Panc1 (cell line): ENCODE data around the gene CCDC124. TPM values are rescaled to one million over a fixed set of nuclear protein-coding genes. Genes with fewer than 3 reads are reported as not detected.

Experiments
- ATAC-seq: fragments of 200-7000 bp; cut with Tn5 transposase; 2 replicates; pipeline ENCODE4 v1.9.1; 2020; ENCODE audit warnings: mild to moderate bottlenecking, moderate library complexity
- BruUV-seq: library from RNA; stranded (reverse); fragments of 400-500 nt; replicated peaks from 2 replicates; lab custom pipeline; 2021; lab: Mats Ljungman, UMichigan
- CTCF ChIA-PET: fragments of 300-600 bp; sonication (Branson Sonifier 250); formaldehyde crosslinking; loops from one replicate; lab custom pipeline; 2022; ENCODE audit warnings: antibody characterized with exemption; lab: Charles Lee
- POLR2A ChIA-PET: fragments of 300-600 bp; sonication (Branson Sonifier 250); formaldehyde crosslinking; loops from one replicate; lab custom pipeline; 2022; ENCODE audit warnings: antibody characterized with exemption; lab: Charles Lee
- DNase-seq: peaks from one replicate; pipeline ENCODE4 v3.0.0-alpha.2; 2010; ENCODE audit warnings: low read depth, low spot score
- H3K27ac ChIP-seq: 2 replicates; pipeline ENCODE4 v1.5.1; 2011; ENCODE audit warnings: mild to moderate bottlenecking, low read length, inconsistent platforms
- H3K27me3 ChIP-seq: fragments of 200-500 bp; sonication (Bioruptor generic); 2 replicates; pipeline ENCODE4 v1.6.0; 2014; ENCODE audit warnings: low read length, inconsistent platforms; ENCODE audit not compliant: control insufficient read depth, insufficient read depth
- H3K36me3 ChIP-seq: fragments of 200-500 bp; sonication (Bioruptor generic); 2 replicates; pipeline ENCODE4 v1.5.1; 2014; ENCODE audit warnings: inconsistent platforms, mild to moderate bottlenecking, low read length, moderate library complexity; ENCODE audit not compliant: control insufficient read depth, insufficient read depth
- H3K4me1 ChIP-seq: 2 replicates; pipeline ENCODE4 v1.5.1; 2011; ENCODE audit warnings: inconsistent platforms, mild to moderate bottlenecking, low read length, moderate library complexity; ENCODE audit not compliant: control insufficient read depth, insufficient read depth
- H3K4me3 ChIP-seq, 2 experiments: 2 replicates each; pipeline ENCODE4 v1.5.1; 2011 to 2012; ENCODE audit warnings: low read depth in 2 of 2, low read length in 2 of 2, mild to moderate bottlenecking in 2 of 2, inconsistent platforms in 1 of 2, moderate library complexity in 1 of 2
- H3K9me3 ChIP-seq: fragments of 200-500 bp; sonication (Bioruptor generic); 2 replicates; pipeline ENCODE4 v1.5.1; 2014; ENCODE audit warnings: low read depth, mild to moderate bottlenecking, inconsistent platforms, low read length, moderate library complexity; ENCODE audit not compliant: control insufficient read depth, insufficient read depth
- POLR2AphosphoS5 ChIP-seq: IDR thresholded peaks from 2 replicates; pipeline ENCODE4 v1.6.1; 2012; ENCODE audit warnings: mild to moderate bottlenecking, low read depth, low read length, moderate library complexity
- SIN3A ChIP-seq: IDR thresholded peaks from 2 replicates; pipeline ENCODE4 v1.6.1; 2012; ENCODE audit warnings: low read depth, mild to moderate bottlenecking, low read length, moderate library complexity, borderline replicate concordance; ENCODE audit not compliant: insufficient read depth
- TCF7L2 ChIP-seq: IDR thresholded peaks from 2 replicates; pipeline ENCODE4 v1.6.1; 2011; ENCODE audit warnings: mild to moderate bottlenecking, low read depth, low read length, inconsistent platforms
- in situ Hi-C: cut with HindIII; loops from 2 replicates; pipeline ENCODE4 v1.10.0; 2016; ENCODE audit warnings: low sequenced_read_pairs, low pct_unique_long_range_greater_than_20kb
- intact Hi-C: fragments of 100-400 bp; cut with micrococcal nuclease; formaldehyde crosslinking; loops from one replicate; pipeline ENCODE4 v1.10.0; 2022; ENCODE audit not compliant: unreplicated experiment
- total RNA-seq: library from RNA; stranded (reverse); gene quantifications from one replicate; pipeline ENCODE4 v1.2.1, GENCODE V29; 2021; ENCODE audit not compliant: unreplicated experiment
- TF ChIP-seq, protein P1 (sequence below), 2 experiments: IDR thresholded peaks; 2 replicates each; pipeline ENCODE4 v1.6.1; 2011 to 2012; ENCODE audit warnings: low read depth in 2 of 2, control low read depth in 1 of 2, low read length in 1 of 2, mild to moderate bottlenecking in 1 of 2, moderate library complexity in 1 of 2; ENCODE audit not compliant: insufficient read depth in 1 of 2
- TF ChIP-seq, protein P2 (sequence below): fragments of 450-650 bp; IDR thresholded peaks from 2 replicates; pipeline ENCODE4 v1.5.1; 2017; ENCODE audit warnings: mild to moderate bottlenecking

The CCDC124 gene
- total RNA-seq, 1 experiment from 2014 or later: 110 TPM

DNA sequence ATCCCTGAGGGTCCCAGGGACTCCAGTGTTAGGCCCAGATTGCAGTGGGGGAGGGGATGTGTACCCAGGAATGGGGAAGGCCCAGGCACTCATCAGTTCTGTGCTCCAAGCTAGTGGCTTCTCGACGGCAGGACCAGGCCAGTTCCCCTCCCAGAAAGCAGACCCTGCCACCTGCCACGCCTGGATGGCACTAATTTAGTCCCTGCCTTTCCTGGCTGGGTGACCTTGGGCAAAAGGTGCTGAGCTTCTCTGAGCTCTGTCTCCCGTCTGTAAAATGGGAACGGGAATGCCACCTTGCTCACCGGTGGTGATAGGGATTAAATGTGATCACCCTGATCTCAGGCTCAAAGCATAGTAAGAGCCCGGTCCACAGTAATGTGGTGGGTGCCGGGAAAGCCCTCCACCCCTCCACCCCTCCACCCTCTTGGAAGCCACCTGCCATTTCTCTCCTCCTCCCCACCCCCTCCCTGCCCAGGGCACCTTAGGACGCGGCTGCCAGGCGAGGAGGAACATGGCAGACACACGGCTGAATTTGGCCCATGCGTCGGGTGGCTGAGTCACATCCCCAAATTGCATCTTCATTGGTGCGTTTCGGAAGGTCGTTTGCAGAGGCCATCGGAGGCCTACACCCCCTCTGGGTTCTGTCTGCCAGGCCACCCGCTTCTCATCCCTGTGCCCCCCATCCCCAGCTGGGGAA, 36.4 kb downstream of the CCDC124 start:
- ChIA-PET POLR2A (no interaction called here), CTCF (interaction anchor here (0.6 kb wide), 1 partner anchor 27 kb away, joined by 5 read pairs; no protein-coding TSS in a partner anchor)
- no TSS peak for BruUV-seq
- DNase-seq (no peak), ATAC-seq (no peak)
- Histone ChIP-seq H3K27me3 (no peaks in the 10 kb centered on the region; the same call in 1 of the 2 replicates), H3K9me3 (no peaks in the 10 kb centered on the region), H3K4me3 (no peak overlapping the region), H3K4me1 (no peaks in the 10 kb centered on the region), H3K27ac (no peak overlapping the region), H3K36me3 (no peaks in the 10 kb centered on the region)
- TF ChIP-seq TCF7L2: no peak
- intact Hi-C loops: no loop called here
- in situ Hi-C loops: no loop called here

DNA sequence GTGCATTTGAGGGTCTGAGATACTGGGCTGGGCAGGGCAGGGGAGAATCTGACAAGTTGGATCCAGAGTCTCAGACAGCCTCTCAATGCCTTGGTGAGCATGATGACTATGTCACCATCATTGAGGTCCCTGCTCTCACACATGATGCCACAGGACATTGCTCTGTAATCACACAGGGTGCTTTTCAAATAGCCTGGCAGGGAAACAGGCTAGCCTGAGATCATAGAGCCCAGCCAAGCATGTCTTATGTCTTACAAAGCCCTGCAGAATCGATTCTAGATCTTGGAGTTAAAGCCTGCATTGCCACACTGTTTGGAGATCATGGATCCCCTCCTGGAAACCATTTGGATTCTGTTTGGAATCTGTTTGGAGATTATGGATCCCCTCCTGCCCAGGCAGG, 39.4 kb downstream of the CCDC124 start:
- H3K27ac ChIP-seq: no peak overlapping the region
- ATAC-seq: no peak
- H3K9me3 ChIP-seq: no peaks in the 10 kb centered on the region
- intact Hi-C loops (no loop called here), in situ Hi-C loops (no loop called here)
- TF ChIP-seq SIN3A (no peak), POLR2AphosphoS5 (no peak), TCF7L2 (no peak)
- TF ChIP-seq, protein P1, sequence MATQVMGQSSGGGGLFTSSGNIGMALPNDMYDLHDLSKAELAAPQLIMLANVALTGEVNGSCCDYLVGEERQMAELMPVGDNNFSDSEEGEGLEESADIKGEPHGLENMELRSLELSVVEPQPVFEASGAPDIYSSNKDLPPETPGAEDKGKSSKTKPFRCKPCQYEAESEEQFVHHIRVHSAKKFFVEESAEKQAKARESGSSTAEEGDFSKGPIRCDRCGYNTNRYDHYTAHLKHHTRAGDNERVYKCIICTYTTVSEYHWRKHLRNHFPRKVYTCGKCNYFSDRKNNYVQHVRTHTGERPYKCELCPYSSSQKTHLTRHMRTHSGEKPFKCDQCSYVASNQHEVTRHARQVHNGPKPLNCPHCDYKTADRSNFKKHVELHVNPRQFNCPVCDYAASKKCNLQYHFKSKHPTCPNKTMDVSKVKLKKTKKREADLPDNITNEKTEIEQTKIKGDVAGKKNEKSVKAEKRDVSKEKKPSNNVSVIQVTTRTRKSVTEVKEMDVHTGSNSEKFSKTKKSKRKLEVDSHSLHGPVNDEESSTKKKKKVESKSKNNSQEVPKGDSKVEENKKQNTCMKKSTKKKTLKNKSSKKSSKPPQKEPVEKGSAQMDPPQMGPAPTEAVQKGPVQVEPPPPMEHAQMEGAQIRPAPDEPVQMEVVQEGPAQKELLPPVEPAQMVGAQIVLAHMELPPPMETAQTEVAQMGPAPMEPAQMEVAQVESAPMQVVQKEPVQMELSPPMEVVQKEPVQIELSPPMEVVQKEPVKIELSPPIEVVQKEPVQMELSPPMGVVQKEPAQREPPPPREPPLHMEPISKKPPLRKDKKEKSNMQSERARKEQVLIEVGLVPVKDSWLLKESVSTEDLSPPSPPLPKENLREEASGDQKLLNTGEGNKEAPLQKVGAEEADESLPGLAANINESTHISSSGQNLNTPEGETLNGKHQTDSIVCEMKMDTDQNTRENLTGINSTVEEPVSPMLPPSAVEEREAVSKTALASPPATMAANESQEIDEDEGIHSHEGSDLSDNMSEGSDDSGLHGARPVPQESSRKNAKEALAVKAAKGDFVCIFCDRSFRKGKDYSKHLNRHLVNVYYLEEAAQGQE (IDR thresholded peaks at IDR 0.05; ENCODE audit: insufficient read depth in 1 of 2, low read depth in 2 of 2, low read length in 1 of 2): no peak
- TF ChIP-seq, protein P2, sequence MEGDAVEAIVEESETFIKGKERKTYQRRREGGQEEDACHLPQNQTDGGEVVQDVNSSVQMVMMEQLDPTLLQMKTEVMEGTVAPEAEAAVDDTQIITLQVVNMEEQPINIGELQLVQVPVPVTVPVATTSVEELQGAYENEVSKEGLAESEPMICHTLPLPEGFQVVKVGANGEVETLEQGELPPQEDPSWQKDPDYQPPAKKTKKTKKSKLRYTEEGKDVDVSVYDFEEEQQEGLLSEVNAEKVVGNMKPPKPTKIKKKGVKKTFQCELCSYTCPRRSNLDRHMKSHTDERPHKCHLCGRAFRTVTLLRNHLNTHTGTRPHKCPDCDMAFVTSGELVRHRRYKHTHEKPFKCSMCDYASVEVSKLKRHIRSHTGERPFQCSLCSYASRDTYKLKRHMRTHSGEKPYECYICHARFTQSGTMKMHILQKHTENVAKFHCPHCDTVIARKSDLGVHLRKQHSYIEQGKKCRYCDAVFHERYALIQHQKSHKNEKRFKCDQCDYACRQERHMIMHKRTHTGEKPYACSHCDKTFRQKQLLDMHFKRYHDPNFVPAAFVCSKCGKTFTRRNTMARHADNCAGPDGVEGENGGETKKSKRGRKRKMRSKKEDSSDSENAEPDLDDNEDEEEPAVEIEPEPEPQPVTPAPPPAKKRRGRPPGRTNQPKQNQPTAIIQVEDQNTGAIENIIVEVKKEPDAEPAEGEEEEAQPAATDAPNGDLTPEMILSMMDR: no peak
- no peaks in the 10 kb centered on the region for H3K4me1 ChIP-seq
- POLR2A ChIA-PET: no interaction called here
- H3K4me3 ChIP-seq: no peak overlapping the region
- no TSS peak for BruUV-seq
- no peaks in the 10 kb centered on the region for H3K36me3 ChIP-seq
- H3K27me3 ChIP-seq: no peaks in the 10 kb centered on the region
- CTCF ChIA-PET: no interaction called here
- DNase-seq: no peak

DNA sequence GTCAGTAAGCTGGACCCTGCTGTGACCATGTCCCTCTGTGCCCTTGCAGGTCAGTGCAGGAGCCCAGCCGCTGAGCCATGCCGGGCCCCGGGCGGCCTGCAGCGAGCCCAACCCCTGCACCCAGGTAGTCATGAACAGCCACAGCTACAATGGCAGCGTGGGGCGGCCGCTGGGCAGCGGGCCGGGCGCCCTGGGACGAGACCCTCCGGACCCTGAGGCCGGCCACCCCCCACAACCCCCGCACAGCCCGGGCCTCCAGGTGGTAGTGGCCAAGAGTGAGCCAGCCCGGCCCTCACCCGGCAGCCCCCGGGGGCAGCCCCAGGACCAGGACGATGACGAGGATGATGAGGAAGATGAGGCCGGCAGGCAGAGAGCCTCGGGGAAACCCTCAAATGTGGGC, 40.9 kb downstream of the CCDC124 start:
- TF ChIP-seq, protein P2: no peak
- TF ChIP-seq, protein P1 (IDR thresholded peaks at IDR 0.05; ENCODE audit: insufficient read depth in 1 of 2, low read depth in 2 of 2, low read length in 1 of 2): no peak
- no peak for TF ChIP-seq TCF7L2
- no peak for TF ChIP-seq SIN3A
- TF ChIP-seq POLR2AphosphoS5: no peak
- BruUV-seq: no TSS peak
- Histone ChIP-seq H3K27ac (no peak overlapping the region), H3K4me3 (no peak overlapping the region), H3K27me3 (no peaks in the 10 kb centered on the region), H3K4me1 (no peaks in the 10 kb centered on the region), H3K36me3 (no peaks in the 10 kb centered on the region), H3K9me3 (no peaks in the 10 kb centered on the region)
- ChIA-PET POLR2A (no interaction called here), CTCF (interaction anchor here (0.6 kb wide), 1 partner anchor 97 kb away, joined by 3 read pairs; no protein-coding TSS in a partner anchor)
- in situ Hi-C loops: no loop called here
- DNase-seq (no peak), ATAC-seq (no peak)
- intact Hi-C loops: no loop called here
